Esophagus squamous epithelium (tissue), 4 donors: ENCODE results near the gene UNK.

Experiments used
- POLR2A ChIP-seq, 4 donors: fragments of 450-650 bp; IDR thresholded peaks; one replicate each; pipeline ENCODE4 v1.6.1; 2017; ENCODE audit warnings: antibody characterized with exemption in 4 of 4, mild to moderate bottlenecking in 4 of 4, moderate library complexity in 3 of 4
- TF ChIP-seq, protein P1 (sequence below), 6 experiments: fragments of 450-650 bp in 4 of 6; fragments of 200-600 bp in 2 of 6; sonication (generic) in 2 of 6; IDR thresholded peaks; one replicate each; pipeline ENCODE4 v1.5.1; 2016 to 2019; ENCODE audit warnings: antibody characterized with exemption in 6 of 6, mild to moderate bottlenecking in 4 of 6, moderate library complexity in 4 of 6

DNA sequence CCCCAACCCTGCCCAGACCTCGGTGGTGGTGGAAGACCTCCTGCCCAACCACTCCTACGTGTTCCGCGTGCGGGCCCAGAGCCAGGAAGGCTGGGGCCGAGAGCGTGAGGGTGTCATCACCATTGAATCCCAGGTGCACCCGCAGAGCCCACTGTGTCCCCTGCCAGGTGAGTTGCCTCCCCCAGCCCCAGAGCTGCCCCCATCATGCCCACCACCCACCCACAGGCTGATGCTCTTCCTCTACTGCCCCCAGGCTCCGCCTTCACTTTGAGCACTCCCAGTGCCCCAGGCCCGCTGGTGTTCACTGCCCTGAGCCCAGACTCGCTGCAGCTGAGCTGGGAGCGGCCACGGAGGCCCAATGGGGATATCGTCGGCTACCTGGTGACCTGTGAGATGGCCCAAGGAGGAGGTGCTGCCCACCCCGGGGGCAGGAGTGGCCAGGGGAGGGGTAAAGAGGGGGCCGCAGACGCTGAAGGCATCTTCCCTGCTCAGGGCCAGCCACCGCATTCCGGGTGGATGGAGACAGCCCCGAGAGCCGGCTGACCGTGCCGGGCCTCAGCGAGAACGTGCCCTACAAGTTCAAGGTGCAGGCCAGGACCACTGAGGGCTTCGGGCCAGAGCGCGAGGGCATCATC is 28.0 kb upstream of the UNK start:
- TF ChIP-seq, protein P1, sequence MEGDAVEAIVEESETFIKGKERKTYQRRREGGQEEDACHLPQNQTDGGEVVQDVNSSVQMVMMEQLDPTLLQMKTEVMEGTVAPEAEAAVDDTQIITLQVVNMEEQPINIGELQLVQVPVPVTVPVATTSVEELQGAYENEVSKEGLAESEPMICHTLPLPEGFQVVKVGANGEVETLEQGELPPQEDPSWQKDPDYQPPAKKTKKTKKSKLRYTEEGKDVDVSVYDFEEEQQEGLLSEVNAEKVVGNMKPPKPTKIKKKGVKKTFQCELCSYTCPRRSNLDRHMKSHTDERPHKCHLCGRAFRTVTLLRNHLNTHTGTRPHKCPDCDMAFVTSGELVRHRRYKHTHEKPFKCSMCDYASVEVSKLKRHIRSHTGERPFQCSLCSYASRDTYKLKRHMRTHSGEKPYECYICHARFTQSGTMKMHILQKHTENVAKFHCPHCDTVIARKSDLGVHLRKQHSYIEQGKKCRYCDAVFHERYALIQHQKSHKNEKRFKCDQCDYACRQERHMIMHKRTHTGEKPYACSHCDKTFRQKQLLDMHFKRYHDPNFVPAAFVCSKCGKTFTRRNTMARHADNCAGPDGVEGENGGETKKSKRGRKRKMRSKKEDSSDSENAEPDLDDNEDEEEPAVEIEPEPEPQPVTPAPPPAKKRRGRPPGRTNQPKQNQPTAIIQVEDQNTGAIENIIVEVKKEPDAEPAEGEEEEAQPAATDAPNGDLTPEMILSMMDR (IDR thresholded peaks at IDR 0.05) = no peak
- no peak for TF ChIP-seq POLR2A (IDR thresholded peaks at IDR 0.05)
